Activated CD4-positive, alpha-beta T cell treated with anti-CD3 and anti-CD28 coated beads, Interleukin-2, amount 50 U/mL, for 48 hours (primary cell): ENCODE measurements around the gene ARHGAP10.

ENCODE experiments used
- DNase-seq, 2 experiments: peaks; one replicate each; pipeline ENCODE4 v3.0.0-alpha.2; 2020

Gene ARHGAP10

GRCh38 chr4:147923381-147923780, 191.5 kb downstream of the ARHGAP10 start:
- DNase-seq: no peak

- DNase-seq: no peak
These were observed 192.0 kb downstream of the ARHGAP10 start for GRCh38 chr4:147923854-147924253.

GRCh38 chr4:147924604-147925412, 192.9 kb downstream of the ARHGAP10 start:
- peak in 1 of 2 experiments; percentile 9 for DNase-seq

GRCh38 chr4:147927377-147928137, 195.7 kb downstream of the ARHGAP10 start:
- DNase-seq: no peak

DNA sequence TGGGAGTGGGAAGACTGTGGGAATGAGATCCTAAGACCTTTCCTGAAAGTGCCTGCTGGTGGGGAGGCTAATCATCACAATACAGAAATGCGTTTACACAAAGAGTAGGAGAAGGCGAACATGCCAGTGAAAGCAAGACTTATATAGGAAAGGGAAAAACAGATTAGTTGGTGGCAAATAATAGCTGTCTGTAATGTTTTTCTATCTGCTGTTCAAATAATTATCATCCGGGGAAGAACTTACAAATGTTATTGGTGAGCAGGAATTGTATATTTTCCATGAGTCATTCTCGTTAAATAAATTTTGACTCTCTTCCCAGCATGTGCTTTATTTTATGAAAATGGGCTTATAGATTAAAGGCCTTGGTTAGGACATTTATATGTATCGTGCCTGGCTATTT, 196.5 kb downstream of the ARHGAP10 start:
- no peak for DNase-seq

GRCh38 chr4:147929746-147930145, 197.9 kb downstream of the ARHGAP10 start:
- DNase-seq: no peak

DNA sequence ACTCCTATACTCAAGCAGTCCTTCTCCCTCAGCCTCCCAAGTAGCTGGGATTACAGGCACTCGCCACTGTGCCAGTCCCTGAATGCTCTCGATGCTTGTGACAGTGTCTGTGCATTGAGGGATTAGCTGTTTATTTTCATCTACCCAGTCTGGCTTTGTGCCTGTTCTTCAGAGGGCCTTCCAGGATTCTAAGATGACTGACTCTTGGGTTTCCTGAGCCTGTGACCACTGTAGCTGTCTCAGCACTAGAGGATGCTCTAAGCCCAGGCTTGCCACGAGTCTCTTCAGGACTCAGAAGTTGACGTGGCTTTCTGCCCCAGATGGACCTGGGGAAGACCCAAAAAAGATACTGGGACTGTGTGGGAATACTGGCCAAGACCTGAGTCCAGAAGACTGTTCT, 201.4 kb downstream of the ARHGAP10 start:
- no peak for DNase-seq

DNA sequence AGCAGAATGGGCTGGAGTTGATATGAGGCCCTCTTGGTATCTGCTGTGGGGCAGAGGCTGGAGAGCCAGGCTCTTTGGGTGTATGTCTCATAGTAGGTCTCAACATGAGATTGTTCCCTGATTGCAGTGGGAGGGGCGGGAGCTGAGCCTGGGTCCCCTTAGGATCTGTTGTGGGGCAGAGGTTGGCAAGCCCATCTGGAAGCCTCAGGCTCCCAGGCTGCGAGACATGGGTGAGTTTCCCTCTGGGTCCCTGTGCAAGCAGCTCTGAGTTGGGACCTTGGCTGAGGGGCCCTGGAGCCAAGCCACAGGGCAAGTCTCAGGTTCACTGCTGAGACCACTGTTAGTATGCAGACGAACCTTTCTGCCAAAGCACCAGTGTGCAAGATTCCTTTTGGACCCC, 201.9 kb downstream of the ARHGAP10 start:
- no peak for DNase-seq

DNA sequence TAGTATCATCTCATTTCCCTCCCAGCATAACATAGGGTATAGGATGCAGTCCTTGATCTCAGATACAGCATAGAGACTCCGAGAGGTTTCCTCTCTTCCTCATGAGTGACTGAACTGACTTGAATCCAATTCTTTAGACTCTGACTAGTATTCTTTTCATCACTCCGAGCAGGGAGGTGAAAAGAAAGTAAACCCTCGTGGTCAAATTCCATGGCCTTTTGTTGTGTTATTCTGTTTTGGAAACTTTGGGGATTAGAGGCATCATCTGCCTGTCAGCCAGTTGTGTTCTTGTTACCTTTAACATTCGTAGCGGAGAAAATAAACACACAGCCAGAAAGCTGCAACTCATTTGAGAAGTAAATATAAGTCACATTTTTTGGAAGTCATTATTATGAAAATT, 206.6 kb downstream of the ARHGAP10 start:
- DNase-seq: no peak

GRCh38 chr4:147940171-147940570, 208.3 kb downstream of the ARHGAP10 start:
- no peak for DNase-seq

GRCh38 chr4:147941373-147941772, 209.5 kb downstream of the ARHGAP10 start:
- no peak for DNase-seq

DNA sequence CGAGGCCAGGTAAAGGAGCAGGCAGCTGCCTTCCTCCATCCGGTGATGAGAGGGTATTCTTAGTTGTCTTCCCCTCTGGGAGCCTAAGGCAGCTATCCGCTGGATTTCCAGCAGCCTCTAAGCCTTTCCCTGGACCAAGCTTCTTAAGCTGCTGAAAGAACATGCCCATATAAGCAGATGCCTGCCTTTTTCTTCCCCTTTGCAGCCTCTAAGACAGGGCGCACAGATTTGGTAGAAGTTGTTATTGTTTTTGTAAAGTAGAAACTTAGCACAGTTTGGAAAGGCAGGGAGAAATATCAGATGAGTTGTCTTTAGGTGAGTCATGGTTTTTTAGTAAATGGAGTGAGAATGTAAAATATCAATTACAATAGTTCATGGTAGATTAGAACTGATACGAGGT, 210.8 kb downstream of the ARHGAP10 start:
- no peak for DNase-seq

DNA sequence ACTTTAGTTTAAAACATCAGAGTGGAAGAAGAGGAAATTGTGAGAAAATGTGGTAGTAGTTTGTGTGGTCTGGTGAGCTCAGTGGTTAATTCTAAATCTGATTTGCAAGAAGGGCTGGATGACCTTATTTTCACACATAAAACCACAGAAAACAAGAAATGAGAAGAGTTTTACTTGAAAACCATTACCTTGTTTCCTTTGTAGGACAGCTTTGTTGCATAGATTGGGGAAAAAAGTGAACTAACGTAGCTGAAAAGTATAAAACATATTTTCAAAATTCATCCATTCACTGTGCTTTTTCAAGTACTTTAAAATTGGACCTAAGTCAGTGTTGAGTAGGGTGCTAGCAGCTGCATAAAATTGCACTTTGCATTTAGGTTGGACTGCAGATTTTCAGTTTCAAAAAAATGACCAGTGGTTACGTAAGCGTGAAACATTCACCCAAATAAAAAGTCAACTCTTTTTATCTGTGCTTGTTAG, 211.3 kb downstream of the ARHGAP10 start:
- DNase-seq: no peak

- DNase-seq: no peak
These were observed 212.4 kb downstream of the ARHGAP10 start for GRCh38 chr4:147944249-147944648.

DNA sequence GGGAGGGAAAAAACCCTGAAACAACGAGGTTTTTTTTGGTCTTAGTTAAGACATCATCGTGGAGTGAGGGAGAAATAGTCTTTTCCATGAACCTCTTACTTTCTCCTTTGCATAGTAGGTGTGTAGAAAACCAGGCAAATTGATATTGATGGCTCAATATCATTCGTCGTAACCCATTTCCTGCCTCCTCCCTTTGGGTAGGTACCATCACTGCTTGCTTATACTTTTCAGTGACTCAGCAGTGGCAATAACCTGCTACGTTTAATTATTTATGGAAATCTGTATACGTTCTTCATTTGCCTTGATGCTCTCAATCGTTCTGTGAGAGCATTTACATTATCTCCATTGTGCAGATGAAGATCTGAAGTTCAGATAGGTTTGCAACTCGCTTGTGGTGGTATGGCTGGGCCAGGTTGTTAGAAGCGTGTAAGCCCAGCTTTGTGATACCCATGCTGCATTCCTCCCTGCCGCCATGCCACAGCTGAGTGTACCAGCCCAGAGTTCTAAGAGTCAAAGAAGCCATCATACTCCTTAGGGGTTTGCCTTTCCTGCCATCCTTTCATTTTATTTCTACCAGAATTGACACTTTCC, 212.9 kb downstream of the ARHGAP10 start:
- no peak for DNase-seq

GRCh38 chr4:147948336-147948735, 216.4 kb downstream of the ARHGAP10 start:
- DNase-seq: no peak

DNA sequence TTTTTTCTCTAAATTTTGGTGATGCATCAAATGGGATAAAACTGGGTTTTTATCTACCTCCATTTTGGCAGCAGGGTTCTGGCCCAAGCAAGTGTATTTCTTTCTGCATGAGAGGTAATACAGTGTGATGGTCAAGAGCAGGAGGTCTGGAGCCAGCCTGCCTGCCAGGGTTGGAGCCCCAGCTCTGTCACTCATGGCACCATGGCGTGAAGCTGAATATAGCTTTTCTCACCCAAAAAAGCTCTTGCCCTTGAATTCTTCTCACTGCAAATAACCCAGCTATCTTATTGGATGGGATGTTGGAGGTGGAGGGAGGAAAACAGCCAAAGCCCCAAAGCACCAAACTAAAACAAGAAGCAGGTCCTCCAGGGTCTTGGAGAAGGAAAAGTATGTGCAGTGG, 218.4 kb downstream of the ARHGAP10 start:
- DNase-seq: no peak

DNA sequence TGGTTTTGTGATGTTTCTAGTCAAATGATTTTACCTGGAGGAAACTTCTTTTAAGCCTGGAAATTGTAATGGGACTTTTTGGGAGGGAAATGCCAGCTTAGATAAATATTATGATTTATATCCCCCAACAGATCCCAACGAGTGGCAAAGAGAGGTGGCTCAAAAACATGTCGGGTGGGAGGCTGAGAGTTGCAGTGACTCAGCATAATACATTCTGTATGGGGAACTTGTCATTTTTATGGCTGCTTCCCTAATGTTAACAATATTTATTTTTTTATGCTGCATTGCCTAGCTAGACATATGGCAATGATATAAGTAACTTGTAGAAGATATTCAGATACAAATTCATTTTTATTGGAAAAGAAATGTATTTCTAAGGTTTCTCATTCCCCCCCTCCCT, 219.0 kb downstream of the ARHGAP10 start:
- DNase-seq: no peak

DNA sequence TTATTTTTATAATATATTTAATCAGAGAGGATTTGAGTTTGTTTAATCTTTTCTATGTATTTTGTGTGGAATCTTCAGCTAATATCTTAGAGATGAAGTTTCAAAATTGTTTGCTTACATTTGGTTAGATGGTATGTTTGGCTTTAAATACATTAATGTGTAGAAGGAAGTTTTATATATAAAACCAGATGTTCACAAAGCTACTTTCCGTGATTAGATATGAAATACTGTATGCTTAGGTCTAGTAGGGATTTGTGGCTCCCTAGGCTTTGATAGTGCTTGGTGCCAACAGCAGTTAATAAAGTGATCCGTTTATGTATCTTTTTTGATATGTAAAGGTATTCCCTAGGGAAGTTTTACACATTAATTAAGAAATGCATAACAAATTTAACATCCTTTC, 223.0 kb downstream of the ARHGAP10 start:
- DNase-seq: no peak

- DNase-seq: no peak
These were observed 224.1 kb downstream of the ARHGAP10 start for GRCh38 chr4:147955827-147956558.

DNA sequence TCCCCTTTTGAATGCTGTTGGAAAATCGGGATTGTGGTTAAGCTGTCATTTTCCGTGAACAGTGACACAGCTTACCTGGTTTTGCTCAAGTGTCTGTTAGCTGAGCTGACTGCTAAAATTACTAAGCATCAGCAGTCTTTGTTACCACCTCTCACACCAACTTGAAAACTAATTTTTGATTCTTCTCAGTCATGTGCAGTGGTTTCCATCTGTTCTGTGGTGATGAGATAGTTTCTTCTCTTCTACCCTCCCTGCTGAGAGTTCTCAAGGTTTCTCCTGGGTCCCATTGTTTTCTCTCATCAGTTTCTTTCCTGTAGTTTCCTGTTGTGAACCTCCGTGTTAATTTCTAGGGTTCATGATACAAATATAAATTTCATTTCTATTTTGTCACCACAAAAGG, 225.6 kb downstream of the ARHGAP10 start:
- DNase-seq: no peak

- no peak for DNase-seq
These were observed 226.2 kb downstream of the ARHGAP10 start for GRCh38 chr4:147958057-147958456.

DNA sequence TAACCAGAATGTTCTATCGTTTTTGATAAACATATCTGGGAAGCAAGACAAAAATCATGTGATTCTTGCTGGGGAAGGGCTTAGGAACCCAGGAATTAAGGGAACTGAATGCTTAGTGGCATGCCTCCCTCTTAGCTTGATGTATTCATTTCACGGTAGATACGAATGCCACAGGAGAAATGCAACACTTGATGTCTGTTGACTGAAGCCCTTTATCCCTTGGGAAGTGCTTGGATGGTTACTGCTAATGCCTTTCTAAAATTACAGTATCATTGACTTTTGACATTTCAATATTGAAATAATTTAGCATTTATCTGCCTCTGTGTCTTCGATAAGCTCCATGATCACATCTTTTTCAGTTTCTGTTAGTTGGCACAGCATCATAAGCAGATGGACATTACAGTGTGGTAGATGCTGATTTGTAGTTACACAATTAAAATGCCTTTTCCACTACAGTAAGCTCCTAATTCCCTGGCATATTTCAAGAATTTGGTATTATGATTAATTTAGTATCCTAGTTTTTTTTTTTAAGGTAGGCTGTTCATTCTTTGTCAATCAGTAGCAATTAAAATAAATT, 226.7 kb downstream of the ARHGAP10 start:
- no peak for DNase-seq
